IMR-90 (cell line): ENCODE measurements around the gene ASRGL1. TPM values are rescaled to one million over a fixed set of nuclear protein-coding genes. Genes with fewer than 3 reads are reported as not detected.
A peak's percentile ranks its signal among the peaks of the same experiment; 100 is the strongest.

ENCODE experiments used
- ATAC-seq: fragments of 200-7000 bp; cut with Tn5 transposase; 2 replicates; pipeline ENCODE4 v1.9.1; 2020; ENCODE audit warnings: low read depth, mild to moderate bottlenecking, moderate library complexity
- BruUV-seq: library from RNA; stranded (reverse); fragments of 400-500 nt; replicated peaks from 2 replicates; lab custom pipeline; 2021; lab: Mats Ljungman, UMichigan
- CTCF ChIA-PET: fragments of 300-600 bp; formaldehyde crosslinking; extraction: SDS; loops from one replicate; lab custom pipeline; 2021; ENCODE audit warnings: antibody characterized with exemption; lab: Yijun Ruan, JAX
- POLR2A ChIA-PET: fragments of 300-600 bp; sonication (Branson Sonifier 250); formaldehyde crosslinking; loops from one replicate; lab custom pipeline; 2022; ENCODE audit warnings: antibody characterized with exemption; ENCODE audit not compliant: unreplicated experiment; lab: Charles Lee
- DNase-seq: peaks from one replicate; pipeline ENCODE4 v3.0.0; 2013
- H2AFZ ChIP-seq: replicated peaks from 2 replicates; pipeline ENCODE3; 2013; ENCODE audit warnings: low read length, mild to moderate bottlenecking; ENCODE audit not compliant: poor library complexity
- H2AK5ac ChIP-seq: 2 replicates; pipeline ENCODE4 v1.6.1; 2013; ENCODE audit warnings: low read depth, low read length, inconsistent platforms
- H2AK9ac ChIP-seq: replicated peaks from 2 replicates; pipeline ENCODE3; 2013; ENCODE audit warnings: mild to moderate bottlenecking, low read depth, low read length, moderate library complexity; ENCODE audit not compliant: poor library complexity
- H2BK120ac ChIP-seq: 2 replicates; pipeline ENCODE4 v1.6.1; 2013; ENCODE audit warnings: low read depth, low read length, inconsistent platforms
- H2BK15ac ChIP-seq: 3 replicates; pipeline ENCODE4 v1.6.1; 2013; ENCODE audit warnings: low read depth, low read length, inconsistent platforms
- H2BK20ac ChIP-seq: 2 replicates; pipeline ENCODE4 v1.6.1; 2013; ENCODE audit warnings: low read depth, mild to moderate bottlenecking, inconsistent platforms, low read length, moderate library complexity
- H2BK5ac ChIP-seq: 2 replicates; pipeline ENCODE4 v1.6.1; 2013; ENCODE audit warnings: mild to moderate bottlenecking, low read depth, low read length, inconsistent platforms; ENCODE audit not compliant: poor library complexity, severe bottlenecking
- H3K14ac ChIP-seq: replicated peaks from 2 replicates; pipeline ENCODE4 v1.6.1; 2013; ENCODE audit warnings: low read depth, low read length, inconsistent platforms
- H3K18ac ChIP-seq: 2 replicates; pipeline ENCODE4 v1.6.1; 2013; ENCODE audit warnings: low read depth, low read length, control low read depth
- H3K23ac ChIP-seq: 2 replicates; pipeline ENCODE4 v1.6.1; 2013; ENCODE audit warnings: low read depth, low read length, inconsistent platforms
- H3K27ac ChIP-seq: 2 replicates; pipeline ENCODE4 v1.5.1; 2013; ENCODE audit warnings: mild to moderate bottlenecking, control low read depth, low read length; ENCODE audit not compliant: insufficient read depth
- H3K27me3 ChIP-seq: 2 replicates; pipeline ENCODE4 v1.6.1; 2013; ENCODE audit warnings: low read length; ENCODE audit not compliant: control insufficient read depth, insufficient read depth
- H3K36me3 ChIP-seq: 2 replicates; pipeline ENCODE4 v1.6.1; 2013; ENCODE audit warnings: low read length, mixed read lengths; ENCODE audit not compliant: control insufficient read depth, insufficient read depth
- H3K4ac ChIP-seq: 2 replicates; pipeline ENCODE4 v1.6.1; 2013; ENCODE audit warnings: low read depth, low read length, inconsistent platforms
- H3K4me1 ChIP-seq: 2 replicates; pipeline ENCODE4 v1.6.1; 2013; ENCODE audit warnings: low read length, mixed read lengths; ENCODE audit not compliant: control insufficient read depth, insufficient read depth
- H3K4me2 ChIP-seq: 2 replicates; pipeline ENCODE4 v1.6.1; 2013; ENCODE audit warnings: low read depth, mild to moderate bottlenecking, control low read depth, low read length, moderate library complexity
- H3K4me3 ChIP-seq: 2 replicates; pipeline ENCODE4 v1.5.1; 2013; ENCODE audit warnings: low read depth, mild to moderate bottlenecking, control low read depth, low read length, moderate library complexity; ENCODE audit not compliant: insufficient read depth
- H3K56ac ChIP-seq: 2 replicates; pipeline ENCODE4 v1.6.1; 2013; ENCODE audit warnings: low read length, inconsistent platforms; ENCODE audit not compliant: insufficient read depth; ENCODE audit errors: extremely low read depth
- H3K79me1 ChIP-seq, 2 experiments: 2 replicates each; pipeline ENCODE4 v1.6.1; 2013; ENCODE audit warnings: low read length in 2 of 2, inconsistent platforms in 1 of 2, low read depth in 1 of 2
- H3K9ac ChIP-seq: 2 replicates; pipeline ENCODE4 v1.6.1; 2013; ENCODE audit warnings: low read depth, low read length, control low read depth
- H3K9me1 ChIP-seq: 2 replicates; pipeline ENCODE4 v1.6.1; 2013; ENCODE audit warnings: low read length, inconsistent platforms; ENCODE audit not compliant: insufficient read depth
- H3K9me3 ChIP-seq: 2 replicates; pipeline ENCODE4 v1.6.1; 2013; ENCODE audit warnings: low read length; ENCODE audit not compliant: control insufficient read depth, insufficient read depth
- H4K20me1 ChIP-seq: 2 replicates; pipeline ENCODE4 v1.6.1; 2013; ENCODE audit warnings: low read length, inconsistent platforms; ENCODE audit not compliant: insufficient read depth
- H4K5ac ChIP-seq: 2 replicates; pipeline ENCODE4 v1.6.1; 2013; ENCODE audit warnings: mild to moderate bottlenecking, low read depth, low read length, control low read depth
- H4K8ac ChIP-seq, 2 experiments: 2 replicates each; pipeline ENCODE4 v1.6.1; 2013; ENCODE audit warnings: low read depth in 2 of 2, low read length in 2 of 2, control low read depth in 1 of 2, inconsistent platforms in 1 of 2
- H4K91ac ChIP-seq: 2 replicates; pipeline ENCODE4 v1.6.1; 2013; ENCODE audit warnings: low read depth, low read length, inconsistent platforms; ENCODE audit not compliant: insufficient read depth
- CEBPB ChIP-seq: IDR thresholded peaks from 2 replicates; pipeline ENCODE4 v1.6.1; 2012; ENCODE audit warnings: low read depth, low read length, improper control_type of control experiment
- CHD1 ChIP-seq: IDR thresholded peaks from 2 replicates; pipeline ENCODE4 v1.6.1; 2012; ENCODE audit warnings: low read depth, low read length, improper control_type of control experiment
- MAZ ChIP-seq: IDR thresholded peaks from 2 replicates; pipeline ENCODE4 v1.6.1; 2012; ENCODE audit warnings: low read depth, mild to moderate bottlenecking, low read length, improper control_type of control experiment, moderate library complexity, borderline replicate concordance
- MXI1 ChIP-seq: IDR thresholded peaks from 2 replicates; pipeline ENCODE4 v1.6.1; 2012; ENCODE audit warnings: low read depth, mild to moderate bottlenecking, low read length, moderate library complexity, borderline replicate concordance
- NFE2L2 ChIP-seq: fragments of 150-350 bp; IDR thresholded peaks from 2 replicates; pipeline ENCODE4 v1.6.1; 2016; ENCODE audit warnings: low read depth, mild to moderate bottlenecking, low read length
- RAD21 ChIP-seq: IDR thresholded peaks from 2 replicates; pipeline ENCODE4 v1.6.1; 2012; ENCODE audit warnings: low read length, improper control_type of control experiment
- RFX5 ChIP-seq: IDR thresholded peaks from 2 replicates; pipeline ENCODE4 v1.8.0; 2012; ENCODE audit warnings: low read depth, mild to moderate bottlenecking, low read length, moderate library complexity
- SMC3 ChIP-seq: fragments of 150-350 bp; IDR thresholded peaks from 2 replicates; pipeline ENCODE4 v1.6.1; 2016; ENCODE audit warnings: low read depth, mild to moderate bottlenecking, antibody characterized with exemption, low read length, moderate library complexity
- WGBS, 2 experiments: methylation state at CpG; one replicate each; pipeline versions ENCODE4 v1.1.5 to v1.1.7; 2013; ENCODE audit warnings: missing lambda C conversion rate in 2 of 2; ENCODE audit not compliant: insufficient read length in 1 of 2; ENCODE audit errors: extremely low coverage in 2 of 2; 5-methylcytosine and 5-hydroxymethylcytosine counted together
- dilution Hi-C: fragments of 300-500 bp; cut with HindIII; formaldehyde crosslinking; loops from one replicate; pipeline ENCODE4 v1.14.3; 2018; ENCODE audit warnings: low sequenced_read_pairs; ENCODE audit not compliant: unreplicated experiment
- in situ Hi-C: fragments of 300-500 bp; cut with MboI; formaldehyde crosslinking; loops from 3 replicates; pipeline ENCODE4 v1.14.3; 2019; ENCODE audit warnings: low sequenced_read_pairs, inconsistent platforms, mixed read lengths
- intact Hi-C: fragments of 100-400 bp; cut with micrococcal nuclease; formaldehyde crosslinking; loops from 2 replicates; pipeline ENCODE4 v1.10.0; 2022
- polyA plus RNA-seq, 3 experiments: library from polyadenylated mRNA; depleted of rRNA; stranded (reverse); fragments of >200 nt; gene quantifications; 2 replicates each; pipeline ENCODE4 v1.2.3, GENCODE V29; 2012; ENCODE audit warnings: low replicate concordance in 1 of 3
- total RNA-seq: library from RNA; depleted of rRNA; stranded (reverse); fragments of >200 nt; gene quantifications from 2 replicates; pipeline ENCODE4 v1.2.3, GENCODE V29; 2012
- TF ChIP-seq, protein P1 (sequence below): conservative IDR thresholded peaks from 2 replicates; pipeline ENCODE4 v1.5.1; 2012; ENCODE audit warnings: mild to moderate bottlenecking, low read depth, low read length, improper control_type of control experiment
- TF ChIP-seq, protein P2 (sequence below): fragments of 150-350 bp; IDR thresholded peaks from 2 replicates; pipeline ENCODE4 v1.6.1; 2017; ENCODE audit warnings: mild to moderate bottlenecking, antibody characterized with exemption, low read length, low read depth

Gene ASRGL1
- total and polyA plus RNA-seq, 2 of the 4 experiments (the other 2 are of a cell fraction): 0.72 TPM; not detected in 1

DNA sequence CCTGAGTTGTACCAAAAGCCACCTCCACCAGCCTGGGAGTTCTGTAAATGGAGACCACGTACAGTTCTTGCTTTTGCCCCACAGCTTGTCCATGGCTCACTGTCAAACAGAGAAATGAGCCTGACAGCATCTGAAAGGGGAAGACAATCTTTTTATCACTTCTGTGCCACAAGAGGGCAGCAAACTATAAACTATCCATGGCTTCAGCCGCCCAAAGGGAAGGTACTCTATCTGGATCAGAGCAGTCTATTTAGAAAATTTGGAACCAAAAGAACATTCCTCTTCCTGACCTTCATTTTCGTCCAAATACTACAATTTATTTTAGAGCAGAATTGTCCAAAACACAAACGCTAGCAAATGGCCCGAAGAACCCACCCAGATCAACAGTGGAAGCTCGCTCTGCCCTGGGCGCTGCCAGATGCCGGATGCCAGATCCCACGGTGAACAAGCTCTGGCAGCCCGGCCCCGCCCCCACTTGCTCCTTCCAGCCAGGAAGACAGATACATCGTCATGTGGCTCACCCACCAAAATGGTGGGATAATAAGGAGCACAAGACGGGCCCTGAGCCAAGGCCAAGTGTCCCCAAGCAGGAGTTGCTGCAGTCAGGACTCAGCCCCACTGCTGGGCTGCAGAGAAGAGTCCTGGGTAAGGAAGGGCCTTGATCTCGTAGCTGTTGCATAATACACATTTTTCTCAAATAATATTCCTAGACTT, 57.7 kb downstream of the ASRGL1 start:
- Histone ChIP-seq H3K79me1 (no peaks in the 10 kb centered on the region; a peak in 1 of 4 replicates), H2BK20ac (peak overlapping the region; percentile 50; the same call in 1 of the 2 replicates), H3K27ac (peak overlapping the region; percentile 54), H2AK5ac (no peak overlapping the region), H3K14ac (peak overlapping the region; percentile 41), H3K36me3 (no peaks in the 10 kb centered on the region), H2AFZ (peak overlapping the region; percentile 93), H2BK15ac (0 out of 3 replicates have a peak overlapping the region, but pooled peaks have one; percentile 26), H3K4me2 (peak overlapping the region; percentile 90), H3K4ac (peak overlapping the region; percentile 22), H4K5ac (peak overlapping the region; percentile 55; the same call in 1 of the 2 replicates), H3K56ac (no peak overlapping the region), H3K4me3 (peak overlapping the region; percentile 36), H4K20me1 (no peaks in the 10 kb centered on the region), H3K9me1 (no peaks in the 10 kb centered on the region), H2BK120ac (peak overlapping the region; percentile 59), H4K91ac (peak overlapping the region; percentile 54; the same call in 1 of the 2 replicates), H3K4me1 (peaks cover 15% of the 10 kb centered on the region; the same call in 1 of the 2 replicates), H2AK9ac (peak overlapping the region; percentile 7), H3K9ac (no peak overlapping the region), H3K23ac (peak overlapping the region; percentile 1; the same call in 1 of the 2 replicates), H2BK5ac (no peak overlapping the region), H3K9me3 (no peaks in the 10 kb centered on the region), H3K27me3 (peaks cover 2% of the 10 kb centered on the region; the same call in 1 of the 2 replicates), H4K8ac (peak overlapping the region; percentile 39 to 88; a peak in 3 of 4 replicates), H3K18ac (no peak overlapping the region)
- ChIA-PET POLR2A (interaction anchor here (0.8 to 1.3 kb wide), 2 partner anchors 158 to 166 kb away, joined by 3 read pairs; no protein-coding TSS in a partner anchor), CTCF (interaction anchor here (0.6 to 2.6 kb wide), 21 partner anchors 23 to 462 kb away, joined by 3 to 15 read pairs (median 3); partner anchors contain the start of genes B3GAT3, LRRN4CL, SCGB1A1 and TTC9C)
- TF ChIP-seq SMC3 (peak; percentile 82), CHD1 (no peak), MXI1 (peak; percentile 25; the same call in 1 of the 2 replicates), NFE2L2 (no peak), RFX5 (no peak), CEBPB (peak; percentile 65), RAD21 (peak; percentile 88), MAZ (peak; percentile 7; the same call in 1 of the 2 replicates)
- TF ChIP-seq, protein P1, sequence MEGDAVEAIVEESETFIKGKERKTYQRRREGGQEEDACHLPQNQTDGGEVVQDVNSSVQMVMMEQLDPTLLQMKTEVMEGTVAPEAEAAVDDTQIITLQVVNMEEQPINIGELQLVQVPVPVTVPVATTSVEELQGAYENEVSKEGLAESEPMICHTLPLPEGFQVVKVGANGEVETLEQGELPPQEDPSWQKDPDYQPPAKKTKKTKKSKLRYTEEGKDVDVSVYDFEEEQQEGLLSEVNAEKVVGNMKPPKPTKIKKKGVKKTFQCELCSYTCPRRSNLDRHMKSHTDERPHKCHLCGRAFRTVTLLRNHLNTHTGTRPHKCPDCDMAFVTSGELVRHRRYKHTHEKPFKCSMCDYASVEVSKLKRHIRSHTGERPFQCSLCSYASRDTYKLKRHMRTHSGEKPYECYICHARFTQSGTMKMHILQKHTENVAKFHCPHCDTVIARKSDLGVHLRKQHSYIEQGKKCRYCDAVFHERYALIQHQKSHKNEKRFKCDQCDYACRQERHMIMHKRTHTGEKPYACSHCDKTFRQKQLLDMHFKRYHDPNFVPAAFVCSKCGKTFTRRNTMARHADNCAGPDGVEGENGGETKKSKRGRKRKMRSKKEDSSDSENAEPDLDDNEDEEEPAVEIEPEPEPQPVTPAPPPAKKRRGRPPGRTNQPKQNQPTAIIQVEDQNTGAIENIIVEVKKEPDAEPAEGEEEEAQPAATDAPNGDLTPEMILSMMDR: peak; percentile 80
- TF ChIP-seq, protein P2, sequence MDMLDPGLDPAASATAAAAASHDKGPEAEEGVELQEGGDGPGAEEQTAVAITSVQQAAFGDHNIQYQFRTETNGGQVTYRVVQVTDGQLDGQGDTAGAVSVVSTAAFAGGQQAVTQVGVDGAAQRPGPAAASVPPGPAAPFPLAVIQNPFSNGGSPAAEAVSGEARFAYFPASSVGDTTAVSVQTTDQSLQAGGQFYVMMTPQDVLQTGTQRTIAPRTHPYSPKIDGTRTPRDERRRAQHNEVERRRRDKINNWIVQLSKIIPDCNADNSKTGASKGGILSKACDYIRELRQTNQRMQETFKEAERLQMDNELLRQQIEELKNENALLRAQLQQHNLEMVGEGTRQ: 0 out of 2 replicates have a peak, but pooled peaks have one; percentile 2
- no TSS peak for BruUV-seq
- dilution Hi-C loops (no loop called here), intact Hi-C loops (loop anchor here (1.0 to 2.0 kb wide), 4 partner anchors 30 to 299 kb away; no protein-coding TSS in a partner anchor), in situ Hi-C loops (loop anchor here (5.0 to 25.0 kb wide), 3 partner anchors 162 to 467 kb away; no protein-coding TSS in a partner anchor)
- peak; percentile 80 for DNase-seq
- WGBS, 2 experiments: 0% methylated on average over 1 of the region's 14 CpGs; no CpG with 5 or more reads in 1 of the 2 experiments
- peak; percentile 86 for ATAC-seq
